GM12874 (cell line): ENCODE measurements around the gene SEZ6L.

ENCODE experiments used
- CTCF ChIP-seq: IDR thresholded peaks from 2 replicates; pipeline ENCODE4 v1.5.1; 2011; ENCODE audit warnings: low read depth, mild to moderate bottlenecking, control low read depth, low read length, moderate library complexity; ENCODE audit not compliant: insufficient read depth

The SEZ6L gene

GRCh38 chr22:26428515-26429457 is 259.5 kb downstream of the SEZ6L start, which contains the start of gene ASPHD2:
Gene ASPHD2, plus strand, starts transcription at chr22:26429260. Its CDS starts 4,356 bp downstream, at chr22:26433616.
- no peak for TF ChIP-seq CTCF

- TF ChIP-seq CTCF: no peak
Measured at GRCh38 chr22:26429458-26430286, 260.4 kb downstream of the SEZ6L start.

GRCh38 chr22:26430600-26430999 is 261.3 kb downstream of the SEZ6L start:
- no peak for TF ChIP-seq CTCF

- TF ChIP-seq CTCF: no peak
Measured at GRCh38 chr22:26431261-26431995, 262.2 kb downstream of the SEZ6L start.

GRCh38 chr22:26432619-26433311 is 263.5 kb downstream of the SEZ6L start:
- TF ChIP-seq CTCF: no peak
